ENCODE results near the gene CDH4. TPM values are rescaled to one million over a fixed set of nuclear protein-coding genes. Genes with fewer than 3 reads are reported as not detected.

CDH4 gene
- total RNA-seq, 1 donor from 2014 or later: 3.2 TPM

DNA sequence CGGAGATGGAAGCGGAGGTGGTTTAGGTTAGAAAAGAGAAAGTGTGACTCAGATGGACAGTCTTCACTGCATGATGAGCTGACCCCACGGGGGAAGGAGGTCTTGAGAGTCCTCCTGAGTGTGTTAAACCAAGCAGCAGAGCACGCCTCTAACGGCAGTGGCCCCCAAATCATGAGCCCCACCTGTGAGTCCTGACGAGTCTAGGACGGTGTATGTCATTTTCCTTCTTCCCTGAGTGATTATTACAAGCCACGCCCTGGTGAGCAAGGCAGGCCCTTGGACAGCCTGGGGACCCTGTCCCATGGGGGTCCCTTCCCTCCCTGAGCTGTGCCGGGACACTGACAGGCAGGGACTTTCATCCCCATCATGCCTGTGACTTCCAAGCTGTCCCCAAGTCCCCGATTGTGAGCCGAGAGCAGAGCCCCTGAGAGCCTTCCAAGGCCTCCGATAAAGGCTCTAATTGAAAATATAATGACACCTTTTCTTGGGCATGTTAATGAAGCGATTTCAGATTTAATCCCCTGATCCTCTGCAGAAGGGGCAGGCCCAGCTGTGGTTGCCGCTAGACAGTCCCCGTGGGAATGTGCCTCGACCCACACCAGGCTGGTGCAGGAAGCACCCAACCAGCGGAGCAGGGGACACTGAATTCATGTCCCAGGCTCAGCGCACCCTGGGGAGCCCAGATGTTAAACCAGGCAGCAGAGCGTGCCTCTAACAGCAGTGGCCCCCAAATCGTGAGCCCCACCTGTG, 493.5 kb downstream of the CDH4 start:
- Histone ChIP-seq H3K4me2 (ENCODE audit: low read length) (no peak overlapping the region), H4K20me1 (ENCODE audit: insufficient read depth, low read length) (no peaks in the 10 kb centered on the region), H3K4me3 (ENCODE audit: insufficient read depth, low read depth, low read length) (no peak overlapping the region), H3K9me3 (ENCODE audit: insufficient read depth, low read depth, low read length) (no peaks in the 10 kb centered on the region), H3K9ac (ENCODE audit: low read length) (no peak overlapping the region), H3K27me3 (ENCODE audit: insufficient read depth, low read length) (no peaks in the 10 kb centered on the region), H3K4me1 (ENCODE audit: insufficient read depth, low read length) (no peaks in the 10 kb centered on the region), H3K79me2 (ENCODE audit: insufficient read depth, low read length) (no peaks in the 10 kb centered on the region), H2AFZ (ENCODE audit: low read depth, low read length) (no peak overlapping the region), H3K27ac (ENCODE audit: low read depth, low read length) (no peak overlapping the region), H3K36me3 (ENCODE audit: insufficient read depth, low read length) (no peaks in the 10 kb centered on the region)
- Mint-ChIP-seq H3K4me3 (ENCODE audit: unreplicated experiment) (no peak overlapping the region), H3K4me1 (ENCODE audit: low read depth, unreplicated experiment) (peaks cover 26% of the 10 kb centered on the region), H3K27me3 (ENCODE audit: low read depth, unreplicated experiment) (peaks cover 3% of the 10 kb centered on the region), H3K36me3 (ENCODE audit: low read depth, unreplicated experiment) (no peaks in the 10 kb centered on the region), H3K9me3 (ENCODE audit: unreplicated experiment) (peaks cover 4% of the 10 kb centered on the region), H3K27ac (ENCODE audit: unreplicated experiment) (peak overlapping the region; percentile 87)
- TF ChIP-seq EZH2 (IDR thresholded peaks at IDR 0.05; ENCODE audit: insufficient read depth, low read length): no peak
- TF ChIP-seq, protein P1, sequence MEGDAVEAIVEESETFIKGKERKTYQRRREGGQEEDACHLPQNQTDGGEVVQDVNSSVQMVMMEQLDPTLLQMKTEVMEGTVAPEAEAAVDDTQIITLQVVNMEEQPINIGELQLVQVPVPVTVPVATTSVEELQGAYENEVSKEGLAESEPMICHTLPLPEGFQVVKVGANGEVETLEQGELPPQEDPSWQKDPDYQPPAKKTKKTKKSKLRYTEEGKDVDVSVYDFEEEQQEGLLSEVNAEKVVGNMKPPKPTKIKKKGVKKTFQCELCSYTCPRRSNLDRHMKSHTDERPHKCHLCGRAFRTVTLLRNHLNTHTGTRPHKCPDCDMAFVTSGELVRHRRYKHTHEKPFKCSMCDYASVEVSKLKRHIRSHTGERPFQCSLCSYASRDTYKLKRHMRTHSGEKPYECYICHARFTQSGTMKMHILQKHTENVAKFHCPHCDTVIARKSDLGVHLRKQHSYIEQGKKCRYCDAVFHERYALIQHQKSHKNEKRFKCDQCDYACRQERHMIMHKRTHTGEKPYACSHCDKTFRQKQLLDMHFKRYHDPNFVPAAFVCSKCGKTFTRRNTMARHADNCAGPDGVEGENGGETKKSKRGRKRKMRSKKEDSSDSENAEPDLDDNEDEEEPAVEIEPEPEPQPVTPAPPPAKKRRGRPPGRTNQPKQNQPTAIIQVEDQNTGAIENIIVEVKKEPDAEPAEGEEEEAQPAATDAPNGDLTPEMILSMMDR (IDR thresholded peaks at IDR 0.05; ENCODE audit: insufficient read depth, low read depth, low read length): no peak
- FAIRE-seq: no peak
- no peak for DNase-seq (ENCODE audit: low read depth)

DNA sequence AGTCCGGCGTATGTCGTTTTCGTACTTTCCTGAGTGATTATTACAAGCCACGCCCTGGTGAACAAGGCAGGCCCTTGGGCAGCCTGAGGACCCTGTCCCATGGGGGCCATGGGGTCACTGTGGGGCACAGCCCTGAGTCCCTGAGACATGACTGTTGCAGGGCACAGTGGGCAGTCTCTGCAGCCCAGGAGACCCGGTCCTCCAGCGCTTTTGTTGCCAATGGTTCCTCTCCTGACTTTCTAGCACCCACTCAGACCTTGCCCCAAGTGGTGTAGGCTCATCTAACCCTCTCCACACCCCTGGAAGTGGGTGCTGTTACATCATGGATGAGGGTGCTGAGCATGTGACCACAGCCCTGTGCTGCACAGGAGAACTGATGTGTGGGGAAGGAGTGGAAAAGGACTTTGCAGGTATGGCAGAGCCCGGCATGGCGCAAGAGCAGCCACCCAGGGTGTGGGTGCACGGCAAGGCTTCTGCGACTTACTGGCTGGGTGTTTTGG, 494.1 kb downstream of the CDH4 start:
- FAIRE-seq (no peak), DNase-seq (ENCODE audit: low read depth) (no peak)
- H2AFZ ChIP-seq (ENCODE audit: low read depth, low read length): no peak overlapping the region
- H3K79me2 ChIP-seq (ENCODE audit: insufficient read depth, low read length): no peaks in the 10 kb centered on the region
- no peaks in the 10 kb centered on the region for H3K4me1 ChIP-seq (ENCODE audit: insufficient read depth, low read length)
- H3K9ac ChIP-seq (ENCODE audit: low read length): no peak overlapping the region
- H3K9me3 ChIP-seq (ENCODE audit: insufficient read depth, low read depth, low read length): no peaks in the 10 kb centered on the region
- Mint-ChIP-seq H3K36me3 (ENCODE audit: low read depth, unreplicated experiment) (no peaks in the 10 kb centered on the region), H3K27me3 (ENCODE audit: low read depth, unreplicated experiment) (no peaks in the 10 kb centered on the region), H3K4me3 (ENCODE audit: unreplicated experiment) (no peak overlapping the region), H3K9me3 (ENCODE audit: unreplicated experiment) (peaks cover 8% of the 10 kb centered on the region), H3K27ac (ENCODE audit: unreplicated experiment) (no peak overlapping the region), H3K4me1 (ENCODE audit: low read depth, unreplicated experiment) (peaks cover 26% of the 10 kb centered on the region)
- H3K4me3 ChIP-seq (ENCODE audit: insufficient read depth, low read depth, low read length): no peak overlapping the region
- H3K36me3 ChIP-seq (ENCODE audit: insufficient read depth, low read length): no peaks in the 10 kb centered on the region
- H4K20me1 ChIP-seq (ENCODE audit: insufficient read depth, low read length): no peaks in the 10 kb centered on the region
- H3K27me3 ChIP-seq (ENCODE audit: insufficient read depth, low read length): no peaks in the 10 kb centered on the region
- no peak overlapping the region for H3K27ac ChIP-seq (ENCODE audit: low read depth, low read length)
- TF ChIP-seq EZH2 (IDR thresholded peaks at IDR 0.05; ENCODE audit: insufficient read depth, low read length): no peak
- TF ChIP-seq, protein P1 (IDR thresholded peaks at IDR 0.05; ENCODE audit: insufficient read depth, low read depth, low read length): no peak
- no peak overlapping the region for H3K4me2 ChIP-seq (ENCODE audit: low read length)

DNA sequence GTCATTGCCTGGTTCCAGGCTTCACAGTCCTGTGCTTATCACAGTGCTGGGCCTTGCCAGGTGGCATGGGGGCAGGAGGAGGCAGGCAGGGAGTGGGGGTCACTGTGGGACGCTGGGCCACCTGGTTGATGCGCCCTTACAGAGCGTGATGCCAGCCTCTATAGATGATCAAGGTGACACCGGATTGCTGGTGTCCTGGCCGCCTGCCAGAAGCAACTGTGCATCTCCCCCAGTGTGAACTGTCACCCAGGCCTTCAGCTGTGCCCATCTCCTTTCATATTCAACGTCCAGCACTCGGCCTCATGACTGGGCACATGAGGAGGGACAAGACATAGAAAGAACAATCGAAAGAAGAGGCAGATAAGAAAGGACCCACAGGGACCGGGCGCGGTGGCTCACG, 494.7 kb downstream of the CDH4 start:
- no peaks in the 10 kb centered on the region for H3K79me2 ChIP-seq (ENCODE audit: insufficient read depth, low read length)
- no peak overlapping the region for H3K27ac ChIP-seq (ENCODE audit: low read depth, low read length)
- H3K36me3 Mint-ChIP-seq (ENCODE audit: low read depth, unreplicated experiment): no peaks in the 10 kb centered on the region
- no peaks in the 10 kb centered on the region for H3K9me3 ChIP-seq (ENCODE audit: insufficient read depth, low read depth, low read length)
- no peak overlapping the region for H3K4me3 Mint-ChIP-seq (ENCODE audit: unreplicated experiment)
- H3K4me2 ChIP-seq (ENCODE audit: low read length): no peak overlapping the region
- no peaks in the 10 kb centered on the region for H3K27me3 Mint-ChIP-seq (ENCODE audit: low read depth, unreplicated experiment)
- H2AFZ ChIP-seq (ENCODE audit: low read depth, low read length): no peak overlapping the region
- H3K4me3 ChIP-seq (ENCODE audit: insufficient read depth, low read depth, low read length): no peak overlapping the region
- no peaks in the 10 kb centered on the region for H3K4me1 ChIP-seq (ENCODE audit: insufficient read depth, low read length)
- H3K27ac Mint-ChIP-seq (ENCODE audit: unreplicated experiment): no peak overlapping the region
- peaks cover 8% of the 10 kb centered on the region for H3K9me3 Mint-ChIP-seq (ENCODE audit: unreplicated experiment)
- FAIRE-seq (no peak), DNase-seq (ENCODE audit: low read depth) (no peak)
- no peaks in the 10 kb centered on the region for H4K20me1 ChIP-seq (ENCODE audit: insufficient read depth, low read length)
- H3K4me1 Mint-ChIP-seq (ENCODE audit: low read depth, unreplicated experiment): peaks cover 26% of the 10 kb centered on the region
- TF ChIP-seq, protein P1 (IDR thresholded peaks at IDR 0.05; ENCODE audit: insufficient read depth, low read depth, low read length): no peak
- TF ChIP-seq EZH2 (IDR thresholded peaks at IDR 0.05; ENCODE audit: insufficient read depth, low read length): no peak
- H3K36me3 ChIP-seq (ENCODE audit: insufficient read depth, low read length): no peaks in the 10 kb centered on the region
- H3K27me3 ChIP-seq (ENCODE audit: insufficient read depth, low read length): no peaks in the 10 kb centered on the region
- no peak overlapping the region for H3K9ac ChIP-seq (ENCODE audit: low read length)

Data from astrocyte (in vitro differentiated cells and primary cell).